Neural progenitor cell (in vitro differentiated cells): ENCODE results near the gene LGR5. TPM values are rescaled to one million over a fixed set of nuclear protein-coding genes. Genes with fewer than 3 reads are reported as not detected.

Experiments used
- DNase-seq: peaks from one replicate; pipeline ENCODE4 v3.0.0-alpha.2; 2016; ENCODE audit warnings: low spot score
- H2AFZ ChIP-seq: fragments of 200-600 bp; sonication (generic); replicated peaks from 2 replicates; pipeline ENCODE4 v1.6.1; 2016; ENCODE audit warnings: antibody characterized with exemption
- H3F3A ChIP-seq: fragments of 200-600 bp; sonication (generic); 2 replicates; pipeline ENCODE4 v1.6.1; 2016; ENCODE audit warnings: antibody characterized with exemption, low read depth
- H3K27ac ChIP-seq: fragments of 200-600 bp; sonication (generic); 2 replicates; pipeline ENCODE4 v1.5.1; 2016; ENCODE audit warnings: mild to moderate bottlenecking
- H3K27me3 ChIP-seq: fragments of 200-600 bp; sonication (generic); 2 replicates; pipeline ENCODE4 v1.6.1; 2016; ENCODE audit warnings: mild to moderate bottlenecking, moderate library complexity
- H3K36me3 ChIP-seq: fragments of 200-600 bp; sonication (generic); 2 replicates; pipeline ENCODE4 v1.5.1; 2016
- H3K4me1 ChIP-seq: fragments of 200-600 bp; sonication (generic); 2 replicates; pipeline ENCODE4 v1.6.1; 2016; ENCODE audit warnings: mixed run types
- H3K4me2 ChIP-seq: fragments of 200-600 bp; sonication (generic); 2 replicates; pipeline ENCODE4 v1.6.1; 2016
- H3K4me3 ChIP-seq: fragments of 200-600 bp; sonication (generic); 2 replicates; pipeline ENCODE4 v1.5.1; 2016
- H3K79me2 ChIP-seq: fragments of 200-600 bp; sonication (generic); 2 replicates; pipeline ENCODE4 v1.6.1; 2016; ENCODE audit warnings: low read depth
- H3K9ac ChIP-seq: fragments of 200-600 bp; sonication (generic); 2 replicates; pipeline ENCODE4 v1.6.1; 2016
- H3K9me3 ChIP-seq: fragments of 200-600 bp; sonication (generic); 2 replicates; pipeline ENCODE4 v1.5.1; 2016; ENCODE audit warnings: low read depth
- H4K20me1 ChIP-seq: fragments of 200-600 bp; sonication (generic); 2 replicates; pipeline ENCODE4 v1.6.1; 2016; ENCODE audit warnings: low read depth
- H3K27ac Mint-ChIP-seq: 3 replicates; pipeline ENCODE4 v1.8.0; 2021; ENCODE audit warnings: mixed read lengths
- H3K27me3 Mint-ChIP-seq: 2 replicates; pipeline ENCODE4 v1.8.0; 2022; ENCODE audit warnings: low read depth, mild to moderate bottlenecking, inconsistent platforms, moderate library complexity, mixed read lengths; ENCODE audit not compliant: insufficient read depth
- H3K36me3 Mint-ChIP-seq: 3 replicates; pipeline ENCODE4 v1.8.0; 2021; ENCODE audit warnings: mixed read lengths
- H3K4me1 Mint-ChIP-seq: 3 replicates; pipeline ENCODE4 v1.8.0; 2021; ENCODE audit warnings: mixed read lengths
- H3K4me3 Mint-ChIP-seq: 3 replicates; pipeline ENCODE4 v1.8.0; 2021; ENCODE audit warnings: mild to moderate bottlenecking, moderate library complexity, mixed read lengths
- H3K9me3 Mint-ChIP-seq: 3 replicates; pipeline ENCODE4 v1.8.0; 2020; ENCODE audit warnings: mixed read lengths
- EZH2 ChIP-seq: fragments of 200-600 bp; sonication (generic); IDR thresholded peaks from 2 replicates; pipeline ENCODE4 v1.6.1; 2017; ENCODE audit warnings: antibody characterized with exemption, mild to moderate bottlenecking, moderate library complexity
- EZH2phosphoT487 ChIP-seq: fragments of 200-600 bp; sonication (generic); IDR thresholded peaks from 2 replicates; pipeline ENCODE4 v1.6.1; 2017; ENCODE audit warnings: antibody characterized with exemption
- total RNA-seq: library from RNA; depleted of rRNA; stranded (reverse); fragments of >200 nt; gene quantifications from 2 replicates; pipeline ENCODE4 v1.2.3, GENCODE V29; 2015; ENCODE audit warnings: low replicate concordance
- TF ChIP-seq, protein P1 (sequence below): fragments of 200-600 bp; sonication (generic); IDR thresholded peaks from 2 replicates; pipeline ENCODE4 v1.5.1; 2017; ENCODE audit warnings: antibody characterized with exemption, mild to moderate bottlenecking

The LGR5 gene
- total RNA-seq, 1 donor from 2014 or later: 1.4 TPM

DNA sequence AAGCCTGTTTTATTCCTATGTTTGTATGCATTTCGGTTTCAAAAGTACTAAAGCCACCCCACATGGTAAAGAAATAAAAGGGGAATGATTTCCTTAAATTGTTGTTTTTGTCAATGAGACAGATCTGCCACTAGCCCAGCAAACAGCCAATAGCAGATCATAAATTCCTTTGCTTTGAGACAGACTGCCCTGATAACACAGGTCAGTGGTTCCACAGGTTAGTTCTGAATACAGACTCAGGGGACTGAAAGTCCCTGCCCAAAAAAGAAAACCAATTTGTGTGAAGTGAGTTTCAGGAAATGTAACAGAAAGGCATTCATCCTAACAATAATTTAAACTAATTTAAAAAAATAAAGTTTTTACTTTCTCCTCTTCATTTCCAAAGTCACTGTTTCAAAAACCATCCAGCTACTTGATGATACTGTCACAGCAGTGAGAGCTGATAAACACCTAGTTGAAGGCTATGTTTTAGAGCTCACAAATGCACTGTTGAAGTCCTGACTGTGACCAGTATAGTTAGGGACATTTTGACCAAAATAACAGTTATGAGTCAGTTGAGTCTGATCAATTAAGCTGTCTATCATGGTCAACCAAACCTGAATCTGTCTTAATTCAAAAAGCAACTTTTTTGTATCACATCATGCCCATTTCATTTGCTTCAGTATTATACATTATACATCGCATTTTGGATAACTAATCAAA lies 77.7 kb downstream of the LGR5 start:
- peaks cover 2% of the 10 kb centered on the region for H3K27me3 Mint-ChIP-seq
- peaks cover 2% of the 10 kb centered on the region for H3K9me3 Mint-ChIP-seq
- H4K20me1 ChIP-seq: no peaks in the 10 kb centered on the region
- H3K4me2 ChIP-seq: peak overlapping the region; percentile 13
- DNase-seq: no peak
- TF ChIP-seq EZH2phosphoT487 (no peak), EZH2 (no peak)
- TF ChIP-seq, protein P1, sequence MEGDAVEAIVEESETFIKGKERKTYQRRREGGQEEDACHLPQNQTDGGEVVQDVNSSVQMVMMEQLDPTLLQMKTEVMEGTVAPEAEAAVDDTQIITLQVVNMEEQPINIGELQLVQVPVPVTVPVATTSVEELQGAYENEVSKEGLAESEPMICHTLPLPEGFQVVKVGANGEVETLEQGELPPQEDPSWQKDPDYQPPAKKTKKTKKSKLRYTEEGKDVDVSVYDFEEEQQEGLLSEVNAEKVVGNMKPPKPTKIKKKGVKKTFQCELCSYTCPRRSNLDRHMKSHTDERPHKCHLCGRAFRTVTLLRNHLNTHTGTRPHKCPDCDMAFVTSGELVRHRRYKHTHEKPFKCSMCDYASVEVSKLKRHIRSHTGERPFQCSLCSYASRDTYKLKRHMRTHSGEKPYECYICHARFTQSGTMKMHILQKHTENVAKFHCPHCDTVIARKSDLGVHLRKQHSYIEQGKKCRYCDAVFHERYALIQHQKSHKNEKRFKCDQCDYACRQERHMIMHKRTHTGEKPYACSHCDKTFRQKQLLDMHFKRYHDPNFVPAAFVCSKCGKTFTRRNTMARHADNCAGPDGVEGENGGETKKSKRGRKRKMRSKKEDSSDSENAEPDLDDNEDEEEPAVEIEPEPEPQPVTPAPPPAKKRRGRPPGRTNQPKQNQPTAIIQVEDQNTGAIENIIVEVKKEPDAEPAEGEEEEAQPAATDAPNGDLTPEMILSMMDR: no peak
- H3K4me3 Mint-ChIP-seq: no peak overlapping the region
- peaks cover 2% of the 10 kb centered on the region for H3K36me3 Mint-ChIP-seq
- H3K79me2 ChIP-seq: no peaks in the 10 kb centered on the region
- no peak overlapping the region for H3K9ac ChIP-seq
- peaks cover 8% of the 10 kb centered on the region for H3K4me1 ChIP-seq
- peak overlapping the region; percentile 26 for H2AFZ ChIP-seq
- peaks cover 15% of the 10 kb centered on the region for H3K4me1 Mint-ChIP-seq
- H3K27ac ChIP-seq: no peak overlapping the region
- no peaks in the 10 kb centered on the region for H3F3A ChIP-seq
- H3K4me3 ChIP-seq: no peak overlapping the region
- H3K36me3 ChIP-seq: no peaks in the 10 kb centered on the region
- no peaks in the 10 kb centered on the region for H3K9me3 ChIP-seq
- no peaks in the 10 kb centered on the region for H3K27me3 ChIP-seq
- no peak overlapping the region for H3K27ac Mint-ChIP-seq

DNA sequence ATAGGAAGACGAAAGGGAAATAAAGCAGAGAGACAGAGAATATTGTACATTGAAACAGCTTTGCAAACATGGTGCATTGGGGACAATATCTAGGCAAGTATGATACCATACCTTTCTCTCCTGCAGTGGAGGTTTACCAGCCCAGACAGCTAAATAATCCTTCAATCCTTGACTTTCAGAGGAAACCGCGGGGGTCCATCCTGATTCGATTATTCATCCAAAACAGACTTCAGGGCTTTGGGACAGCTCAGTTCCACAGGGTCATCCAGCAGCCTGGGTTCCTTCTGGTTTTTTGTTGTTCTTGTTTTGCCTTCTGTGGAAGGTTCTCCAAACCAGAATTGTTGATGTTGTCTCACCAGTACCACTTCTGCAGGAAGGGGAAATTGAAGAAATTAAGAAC lies 81.5 kb downstream of the LGR5 start:
- Mint-ChIP-seq H3K4me3 (no peak overlapping the region), H3K9me3 (no peaks in the 10 kb centered on the region), H3K36me3 (no peaks in the 10 kb centered on the region), H3K27me3 (peaks cover 2% of the 10 kb centered on the region), H3K4me1 (peaks cover 15% of the 10 kb centered on the region), H3K27ac (no peak overlapping the region)
- Histone ChIP-seq H4K20me1 (no peaks in the 10 kb centered on the region), H3K9me3 (no peaks in the 10 kb centered on the region), H3K4me1 (peaks cover 8% of the 10 kb centered on the region), H3F3A (no peaks in the 10 kb centered on the region), H3K27ac (no peak overlapping the region), H3K4me3 (no peak overlapping the region), H3K4me2 (no peak overlapping the region), H3K36me3 (no peaks in the 10 kb centered on the region), H3K79me2 (no peaks in the 10 kb centered on the region), H3K9ac (no peak overlapping the region), H3K27me3 (no peaks in the 10 kb centered on the region), H2AFZ (no peak overlapping the region)
- no peak for TF ChIP-seq EZH2
- TF ChIP-seq EZH2phosphoT487: no peak
- TF ChIP-seq, protein P1: no peak
- no peak for DNase-seq

DNA sequence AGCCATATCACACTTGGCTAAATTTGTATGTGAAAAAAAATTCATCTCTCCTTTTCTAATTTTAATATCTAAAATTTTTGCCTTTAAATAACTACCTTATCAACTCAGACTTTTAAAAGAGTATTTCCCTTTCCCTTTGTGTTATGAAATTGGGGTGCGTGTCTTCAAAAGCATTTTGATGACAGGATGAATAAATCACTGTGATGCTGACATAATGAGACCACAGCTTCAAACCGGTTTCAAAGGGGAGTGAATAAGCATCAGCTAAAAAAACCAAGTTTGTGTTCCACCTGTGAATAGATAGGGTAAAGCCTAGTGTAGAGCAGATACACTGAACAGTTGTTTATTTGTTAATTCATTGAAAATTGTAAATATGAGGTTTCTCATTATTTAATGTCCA lies 85.0 kb downstream of the LGR5 start:
- Mint-ChIP-seq H3K27ac (no peak overlapping the region), H3K9me3 (peaks cover 5% of the 10 kb centered on the region), H3K27me3 (no peaks in the 10 kb centered on the region), H3K4me3 (no peak overlapping the region), H3K4me1 (peaks cover 12% of the 10 kb centered on the region), H3K36me3 (peaks cover 8% of the 10 kb centered on the region)
- H3K4me2 ChIP-seq: no peak overlapping the region
- no peaks in the 10 kb centered on the region for H3K4me1 ChIP-seq
- H3K4me3 ChIP-seq: no peak overlapping the region
- no peaks in the 10 kb centered on the region for H3K27me3 ChIP-seq
- no peak overlapping the region for H3K27ac ChIP-seq
- H3K9me3 ChIP-seq: no peaks in the 10 kb centered on the region
- no peak overlapping the region for H3K9ac ChIP-seq
- no peak overlapping the region for H2AFZ ChIP-seq
- H3K36me3 ChIP-seq: no peaks in the 10 kb centered on the region
- no peaks in the 10 kb centered on the region for H4K20me1 ChIP-seq
- no peak for TF ChIP-seq EZH2phosphoT487
- DNase-seq: no peak
- H3F3A ChIP-seq: no peaks in the 10 kb centered on the region
- no peaks in the 10 kb centered on the region for H3K79me2 ChIP-seq

DNA sequence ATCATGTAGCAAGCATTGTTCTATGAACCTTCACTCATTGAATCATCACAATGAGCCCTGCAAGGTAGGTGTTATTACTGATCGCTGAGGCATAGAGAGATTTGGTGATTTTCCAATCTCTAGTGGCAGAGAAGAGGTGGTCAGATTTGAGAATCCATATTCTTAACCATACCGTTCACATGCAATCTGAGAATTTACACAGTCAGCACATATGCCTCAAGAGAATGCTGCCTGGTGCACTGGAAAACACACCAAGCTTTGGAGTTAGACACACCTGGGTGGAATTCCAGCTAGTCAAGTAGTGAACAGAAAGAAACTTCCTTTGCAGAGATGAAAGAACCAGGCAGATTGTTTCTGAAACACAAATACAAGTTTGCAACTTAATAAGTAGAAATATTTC lies 94.1 kb downstream of the LGR5 start:
- Histone ChIP-seq H3K79me2 (no peaks in the 10 kb centered on the region), H3K27me3 (no peaks in the 10 kb centered on the region), H3K9ac (no peak overlapping the region), H4K20me1 (no peaks in the 10 kb centered on the region), H3F3A (no peaks in the 10 kb centered on the region), H3K36me3 (no peaks in the 10 kb centered on the region), H3K4me2 (no peak overlapping the region), H3K4me1 (no peaks in the 10 kb centered on the region), H3K27ac (no peak overlapping the region), H2AFZ (no peak overlapping the region), H3K4me3 (no peak overlapping the region), H3K9me3 (no peaks in the 10 kb centered on the region)
- Mint-ChIP-seq H3K4me3 (no peak overlapping the region), H3K36me3 (peaks cover 7% of the 10 kb centered on the region), H3K4me1 (no peaks in the 10 kb centered on the region), H3K27me3 (no peaks in the 10 kb centered on the region), H3K27ac (no peak overlapping the region), H3K9me3 (no peaks in the 10 kb centered on the region)
- no peak for DNase-seq
- TF ChIP-seq EZH2 (no peak), EZH2phosphoT487 (no peak)
- TF ChIP-seq, protein P1: no peak
